IMR-90 (cell line): ENCODE measurements around the gene ABHD16B.

ENCODE experiments used
- BHLHE40 ChIP-seq: fragments of 150-350 bp; IDR thresholded peaks from 2 replicates; pipeline ENCODE4 v1.6.1; 2016; ENCODE audit warnings: mild to moderate bottlenecking, low read depth, low read length
- CTCF ChIP-seq: conservative IDR thresholded peaks from 2 replicates; pipeline ENCODE4 v1.5.1; 2012; ENCODE audit warnings: mild to moderate bottlenecking, low read depth, low read length, improper control_type of control experiment
- MAFK ChIP-seq: IDR thresholded peaks from 2 replicates; pipeline ENCODE4 v1.6.1; 2012; ENCODE audit warnings: low read depth, low read length, improper control_type of control experiment
- MAZ ChIP-seq: IDR thresholded peaks from 2 replicates; pipeline ENCODE4 v1.6.1; 2012; ENCODE audit warnings: low read depth, mild to moderate bottlenecking, low read length, improper control_type of control experiment, moderate library complexity, borderline replicate concordance
- MXI1 ChIP-seq: IDR thresholded peaks from 2 replicates; pipeline ENCODE4 v1.6.1; 2012; ENCODE audit warnings: low read depth, mild to moderate bottlenecking, low read length, moderate library complexity, borderline replicate concordance
- NFE2L2 ChIP-seq: fragments of 150-350 bp; IDR thresholded peaks from 2 replicates; pipeline ENCODE4 v1.6.1; 2016; ENCODE audit warnings: low read depth, mild to moderate bottlenecking, low read length
- POLR2A ChIP-seq: IDR thresholded peaks from 2 replicates; pipeline ENCODE4 v1.6.1; 2012; ENCODE audit warnings: mild to moderate bottlenecking, low read depth, low read length
- SMC3 ChIP-seq: fragments of 150-350 bp; IDR thresholded peaks from 2 replicates; pipeline ENCODE4 v1.6.1; 2016; ENCODE audit warnings: low read depth, mild to moderate bottlenecking, antibody characterized with exemption, low read length, moderate library complexity

GRCh38 chr20:63863021-63863797 lies 1.9 kb downstream of the ABHD16B start:
- TF ChIP-seq NFE2L2 = no peak
- TF ChIP-seq MAFK = no peak
- no peak for TF ChIP-seq POLR2A
- no peak for TF ChIP-seq CTCF
- no peak for TF ChIP-seq MAZ
- no peak for TF ChIP-seq BHLHE40
- TF ChIP-seq MXI1 = no peak
- no peak for TF ChIP-seq SMC3
